Measurements from ENCODE around the gene MTA1. TPM values are rescaled to one million over a fixed set of nuclear protein-coding genes. Genes with fewer than 3 reads are reported as not detected.

Gene MTA1
- total and polyA plus RNA-seq, 7 experiments from 2014 or later: 2.8 to 132 (median 117) TPM

GRCh38 chr14:105427936-105428485, 8.4 kb downstream of the MTA1 start:
- no peak overlapping the region for H3K4me3 ChIP-seq (ENCODE audit: low read length)
- no peaks in the 10 kb centered on the region for H3K27me3 ChIP-seq (ENCODE audit: control insufficient read depth in 2 of 2, insufficient read depth in 2 of 2, low read length in 2 of 2)
- DNase-seq (no peak), ATAC-seq (no peak)
- no peaks in the 10 kb centered on the region for H3K9me3 ChIP-seq (ENCODE audit: control insufficient read depth in 2 of 3, low read length in 3 of 3)
- peaks cover 0 to 19% (median 0%) of the 10 kb centered on the region in 3 experiments for H3K36me3 ChIP-seq (ENCODE audit: control insufficient read depth in 2 of 3, insufficient read depth in 3 of 3, low read length in 3 of 3)
- Mint-ChIP-seq H3K27ac (peak overlapping the region in 3 of 9 donors; percentile 40 to 64 (median 62)), H3K4me1 (peaks cover 6 to 22% (median 12%) of the 10 kb centered on the region in 7 donors), H3K27me3 (no peaks in the 10 kb centered on the region), H3K4me3 (no peak overlapping the region), H3K9me3 (peaks cover 0 to 8% (median 2%) of the 10 kb centered on the region in 11 donors), H3K36me3 (peaks cover 3 to 32% (median 18%) of the 10 kb centered on the region in 5 donors)
- ChIA-PET CTCF (interaction anchor here (0.7 kb wide), 2 partner anchors 56 to 432 kb away, joined by 3 to 5 read pairs; no protein-coding TSS in a partner anchor), POLR2A (interaction anchor here (0.7 kb wide), 2 partner anchors 10 to 472 kb away, joined by 3 to 5 read pairs; no protein-coding TSS in a partner anchor)
- no peaks in the 10 kb centered on the region for H3K4me1 ChIP-seq (ENCODE audit: control insufficient read depth in 2 of 2, insufficient read depth in 2 of 2, low read length in 2 of 2)
- intact Hi-C loops (cut with micrococcal nuclease): no loop called here
- no peak overlapping the region for H3K27ac ChIP-seq (ENCODE audit: low read depth, low read length)

GRCh38 chr14:105430042-105430441, 10.4 kb downstream of the MTA1 start:
- no peak for DNase-seq
- no peak for ATAC-seq
- POLR2A ChIA-PET: no interaction called here
- Histone ChIP-seq H3K27me3 (ENCODE audit: control insufficient read depth in 2 of 2, insufficient read depth in 2 of 2, low read length in 2 of 2) (no peaks in the 10 kb centered on the region), H3K4me1 (ENCODE audit: control insufficient read depth in 2 of 2, insufficient read depth in 2 of 2, low read length in 2 of 2) (no peaks in the 10 kb centered on the region), H3K4me3 (ENCODE audit: low read length) (no peak overlapping the region), H3K36me3 (ENCODE audit: control insufficient read depth in 2 of 3, insufficient read depth in 3 of 3, low read length in 3 of 3) (peaks cover 0 to 18% (median 0%) of the 10 kb centered on the region in 3 experiments), H3K9me3 (ENCODE audit: control insufficient read depth in 2 of 3, low read length in 3 of 3) (no peaks in the 10 kb centered on the region), H3K27ac (ENCODE audit: low read depth, low read length) (no peak overlapping the region)
- no peak overlapping the region for H3K4me3 Mint-ChIP-seq
- H3K4me1 Mint-ChIP-seq: peaks cover 5 to 21% (median 12%) of the 10 kb centered on the region in 7 donors
- CTCF ChIA-PET: no interaction called here
- intact Hi-C loops (cut with micrococcal nuclease): no loop called here
- H3K27me3 Mint-ChIP-seq: no peaks in the 10 kb centered on the region
- peaks cover 3 to 32% (median 15%) of the 10 kb centered on the region in 5 donors for H3K36me3 Mint-ChIP-seq
- peaks cover 0 to 8% (median 2%) of the 10 kb centered on the region in 11 donors for H3K9me3 Mint-ChIP-seq
- no peak overlapping the region for H3K27ac Mint-ChIP-seq

- POLR2A ChIA-PET: no interaction called here
- peaks cover 0 to 8% (median 2%) of the 10 kb centered on the region in 11 donors for H3K9me3 Mint-ChIP-seq
- ATAC-seq (no peak), DNase-seq (no peak)
- peaks cover 0 to 14% (median 0%) of the 10 kb centered on the region in 3 experiments for H3K36me3 ChIP-seq (ENCODE audit: control insufficient read depth in 2 of 3, insufficient read depth in 3 of 3, low read length in 3 of 3)
- no peaks in the 10 kb centered on the region for H3K27me3 ChIP-seq (ENCODE audit: control insufficient read depth in 2 of 2, insufficient read depth in 2 of 2, low read length in 2 of 2)
- H3K36me3 Mint-ChIP-seq: peaks cover 3 to 32% (median 15%) of the 10 kb centered on the region in 5 donors
- intact Hi-C loops (cut with micrococcal nuclease): no loop called here
- no peaks in the 10 kb centered on the region for H3K4me1 ChIP-seq (ENCODE audit: control insufficient read depth in 2 of 2, insufficient read depth in 2 of 2, low read length in 2 of 2)
- no peak overlapping the region for H3K27ac ChIP-seq (ENCODE audit: low read depth, low read length)
- no peak overlapping the region for H3K4me3 Mint-ChIP-seq
- CTCF ChIA-PET: no interaction called here
- H3K9me3 ChIP-seq (ENCODE audit: control insufficient read depth in 2 of 3, low read length in 3 of 3): no peaks in the 10 kb centered on the region
- H3K27ac Mint-ChIP-seq: peak overlapping the region in 1 of 9 donors; percentile 14
- H3K4me1 Mint-ChIP-seq: peaks cover 4 to 25% (median 15%) of the 10 kb centered on the region in 7 donors
- H3K4me3 ChIP-seq (ENCODE audit: low read length): no peak overlapping the region
- H3K27me3 Mint-ChIP-seq: no peaks in the 10 kb centered on the region
Observed at GRCh38 chr14:105430565-105430964, 10.9 kb downstream of the MTA1 start.

GRCh38 chr14:105431256-105431655, 11.6 kb downstream of the MTA1 start:
- Mint-ChIP-seq H3K36me3 (peaks cover 3 to 28% (median 16%) of the 10 kb centered on the region in 5 donors), H3K9me3 (peaks cover 0 to 8% (median 2%) of the 10 kb centered on the region in 11 donors), H3K4me3 (no peak overlapping the region), H3K27ac (no peak overlapping the region), H3K4me1 (peaks cover 9 to 32% (median 22%) of the 10 kb centered on the region in 7 donors), H3K27me3 (no peaks in the 10 kb centered on the region)
- DNase-seq (no peak), ATAC-seq (no peak)
- Histone ChIP-seq H3K27me3 (ENCODE audit: control insufficient read depth in 2 of 2, insufficient read depth in 2 of 2, low read length in 2 of 2) (no peaks in the 10 kb centered on the region), H3K36me3 (ENCODE audit: control insufficient read depth in 2 of 3, insufficient read depth in 3 of 3, low read length in 3 of 3) (peaks cover 0 to 10% (median 0%) of the 10 kb centered on the region in 3 experiments), H3K4me3 (ENCODE audit: low read length) (no peak overlapping the region), H3K27ac (ENCODE audit: low read depth, low read length) (no peak overlapping the region), H3K4me1 (ENCODE audit: control insufficient read depth in 2 of 2, insufficient read depth in 2 of 2, low read length in 2 of 2) (no peaks in the 10 kb centered on the region), H3K9me3 (ENCODE audit: control insufficient read depth in 2 of 3, low read length in 3 of 3) (no peaks in the 10 kb centered on the region)
- intact Hi-C loops (cut with micrococcal nuclease): no loop called here
- ChIA-PET CTCF (no interaction called here), POLR2A (no interaction called here)

GRCh38 chr14:105432657-105433056, 13.0 kb downstream of the MTA1 start:
- H3K36me3 Mint-ChIP-seq: peaks cover 3 to 16% (median 9%) of the 10 kb centered on the region in 5 donors
- Histone ChIP-seq H3K27ac (ENCODE audit: low read depth, low read length) (no peak overlapping the region), H3K36me3 (ENCODE audit: control insufficient read depth in 2 of 3, insufficient read depth in 3 of 3, low read length in 3 of 3) (peaks cover 0 to 12% (median 0%) of the 10 kb centered on the region in 3 experiments), H3K4me3 (ENCODE audit: low read length) (no peak overlapping the region), H3K27me3 (ENCODE audit: control insufficient read depth in 2 of 2, insufficient read depth in 2 of 2, low read length in 2 of 2) (no peaks in the 10 kb centered on the region), H3K9me3 (ENCODE audit: control insufficient read depth in 2 of 3, low read length in 3 of 3) (no peaks in the 10 kb centered on the region), H3K4me1 (ENCODE audit: control insufficient read depth in 2 of 2, insufficient read depth in 2 of 2, low read length in 2 of 2) (no peaks in the 10 kb centered on the region)
- H3K4me3 Mint-ChIP-seq: no peak overlapping the region
- H3K27me3 Mint-ChIP-seq: no peaks in the 10 kb centered on the region
- peaks cover 8 to 27% (median 18%) of the 10 kb centered on the region in 7 donors for H3K4me1 Mint-ChIP-seq
- ATAC-seq (no peak), DNase-seq (no peak)
- peaks cover 0 to 4% (median 2%) of the 10 kb centered on the region in 11 donors for H3K9me3 Mint-ChIP-seq
- ChIA-PET CTCF (no interaction called here), POLR2A (no interaction called here)
- intact Hi-C loops (cut with micrococcal nuclease): no loop called here
- no peak overlapping the region for H3K27ac Mint-ChIP-seq

GRCh38 chr14:105433161-105433605, 13.6 kb downstream of the MTA1 start:
- no peak overlapping the region for H3K27ac Mint-ChIP-seq
- H3K9me3 Mint-ChIP-seq: peaks cover 0 to 4% (median 2%) of the 10 kb centered on the region in 11 donors
- H3K4me3 ChIP-seq (ENCODE audit: low read length): no peak overlapping the region
- H3K27me3 ChIP-seq (ENCODE audit: control insufficient read depth in 2 of 2, insufficient read depth in 2 of 2, low read length in 2 of 2): no peaks in the 10 kb centered on the region
- DNase-seq (no peak), ATAC-seq (no peak)
- no peak overlapping the region for H3K27ac ChIP-seq (ENCODE audit: low read depth, low read length)
- H3K9me3 ChIP-seq (ENCODE audit: control insufficient read depth in 2 of 3, low read length in 3 of 3): no peaks in the 10 kb centered on the region
- ChIA-PET CTCF (interaction anchor here (1.2 to 2.1 kb wide), 2 partner anchors 20 to 57 kb away, joined by 4 to 6 read pairs; no protein-coding TSS in a partner anchor), POLR2A (no interaction called here)
- H3K4me1 Mint-ChIP-seq: peaks cover 8 to 25% (median 18%) of the 10 kb centered on the region in 7 donors
- no peaks in the 10 kb centered on the region for H3K4me1 ChIP-seq (ENCODE audit: control insufficient read depth in 2 of 2, insufficient read depth in 2 of 2, low read length in 2 of 2)
- intact Hi-C loops (cut with micrococcal nuclease): no loop called here
- H3K27me3 Mint-ChIP-seq: no peaks in the 10 kb centered on the region
- H3K36me3 Mint-ChIP-seq: peaks cover 3 to 16% (median 9%) of the 10 kb centered on the region in 5 donors
- no peak overlapping the region for H3K4me3 Mint-ChIP-seq
- peaks cover 0 to 12% (median 0%) of the 10 kb centered on the region in 3 experiments for H3K36me3 ChIP-seq (ENCODE audit: control insufficient read depth in 2 of 3, insufficient read depth in 3 of 3, low read length in 3 of 3)
